Smooth muscle cell (in vitro differentiated cells): ENCODE results near the gene POP5. TPM values are rescaled to one million over a fixed set of nuclear protein-coding genes. Genes with fewer than 3 reads are reported as not detected.
"Not testable (repeated sequence)": the region's sequence is repeated elsewhere in the genome, so short reads cannot be mapped to it uniquely, and the experiment has no call there.

Experiments used
- DNase-seq: peaks from one replicate; lab custom pipeline; 2025; ENCODE audit not compliant: unreplicated experiment; lab: John Stamatoyannopoulos, UW
- H2AFZ ChIP-seq: fragments of 200-600 bp; sonication (generic); 2 replicates; pipeline ENCODE4 v1.6.0; 2016; ENCODE audit warnings: antibody characterized with exemption, low read depth, mild to moderate bottlenecking
- H3F3A ChIP-seq: fragments of 200-600 bp; sonication (generic); 2 replicates; pipeline ENCODE4 v1.6.0; 2017; ENCODE audit warnings: antibody characterized with exemption, low read depth
- H3K27ac ChIP-seq: fragments of 200-600 bp; sonication (generic); 2 replicates; pipeline ENCODE4 v1.5.1; 2016; ENCODE audit warnings: low read depth, mild to moderate bottlenecking
- H3K27me3 ChIP-seq: fragments of 200-600 bp; sonication (generic); 2 replicates; pipeline ENCODE4 v1.6.1; 2016; ENCODE audit warnings: low read depth, mild to moderate bottlenecking
- H3K36me3 ChIP-seq: fragments of 200-600 bp; sonication (generic); 2 replicates; pipeline ENCODE4 v1.5.1; 2016; ENCODE audit warnings: low read depth
- H3K4me1 ChIP-seq: fragments of 200-600 bp; sonication (generic); 2 replicates; pipeline ENCODE4 v1.5.1; 2016; ENCODE audit warnings: low read depth
- H3K4me2 ChIP-seq: fragments of 200-600 bp; sonication (generic); 2 replicates; pipeline ENCODE4 v1.6.0; 2016; ENCODE audit warnings: mild to moderate bottlenecking
- H3K4me3 ChIP-seq: fragments of 200-600 bp; sonication (generic); 2 replicates; pipeline ENCODE4 v1.5.1; 2016; ENCODE audit warnings: mild to moderate bottlenecking
- H3K79me2 ChIP-seq: fragments of 200-600 bp; sonication (generic); 2 replicates; pipeline ENCODE4 v1.6.0; 2016; ENCODE audit warnings: low read depth, mild to moderate bottlenecking
- H3K9ac ChIP-seq: fragments of 200-600 bp; sonication (generic); 2 replicates; pipeline ENCODE4 v1.6.0; 2016; ENCODE audit warnings: low read depth
- H3K9me3 ChIP-seq: fragments of 200-600 bp; sonication (generic); replicated peaks from 2 replicates; pipeline ENCODE4 v1.5.1; 2016; ENCODE audit warnings: low read depth
- H4K20me1 ChIP-seq: fragments of 200-600 bp; sonication (generic); 2 replicates; pipeline ENCODE4 v1.6.0; 2016; ENCODE audit warnings: low read depth
- CTCF ChIP-seq: fragments of 200-600 bp; sonication (generic); IDR thresholded peaks from 2 replicates; pipeline ENCODE4 v1.5.1; 2017; ENCODE audit warnings: borderline replicate concordance, mild to moderate bottlenecking, antibody characterized with exemption; ENCODE audit not compliant: insufficient read depth, poor library complexity, severe bottlenecking
- WGBS: methylation state at CpG from one replicate; pipeline ENCODE4 v1.1.7; 2016; ENCODE audit warnings: low lambda C conversion rate; 5-methylcytosine and 5-hydroxymethylcytosine counted together
- polyA plus RNA-seq: library from polyadenylated mRNA; unstranded; fragments of >200 nt; fragmentation: Nextera tagmentation; extraction: Ambion mirVana; gene quantifications from 2 replicates; pipeline ENCODE4 v1.2.1, GENCODE V29; 2016
- total RNA-seq: library from RNA; depleted of rRNA; stranded (reverse); fragments of >200 nt; gene quantifications from 2 replicates; pipeline ENCODE4 v1.2.3, GENCODE V29; 2014

The POP5 gene
- total and polyA plus RNA-seq, 2 experiments from 2014 or later = 25.8 to 40.4 TPM

GRCh38 chr12:120614848-120615247, 33.6 kb upstream of the POP5 start:
- Histone ChIP-seq H2AFZ (no peak overlapping the region), H3F3A (no peaks in the 10 kb centered on the region), H3K4me1 (no peaks in the 10 kb centered on the region), H4K20me1 (no peaks in the 10 kb centered on the region), H3K9ac (no peak overlapping the region), H3K27ac (no peak overlapping the region), H3K36me3 (no peaks in the 10 kb centered on the region), H3K79me2 (no peaks in the 10 kb centered on the region), H3K27me3 (peaks cover 36% of the 10 kb centered on the region), H3K9me3 (no peaks in the 10 kb centered on the region), H3K4me3 (no peak overlapping the region), H3K4me2 (no peak overlapping the region)
- DNase-seq = no peak
- TF ChIP-seq CTCF = no peak

GRCh38 chr12:120611534-120611933, 30.3 kb upstream of the POP5 start:
- peaks cover 23% of the 10 kb centered on the region for H3K27me3 ChIP-seq
- not testable (repeated sequence) for H3K36me3 ChIP-seq, H3F3A ChIP-seq, H3K27ac ChIP-seq, H3K9me3 ChIP-seq, H3K79me2 ChIP-seq, H3K4me2 ChIP-seq, H2AFZ ChIP-seq, DNase-seq, H3K4me3 ChIP-seq, H3K9ac ChIP-seq, H4K20me1 ChIP-seq, H3K4me1 ChIP-seq
- 68% methylated on average over 1 of the region's 1 CpG for WGBS

- Histone ChIP-seq H3K4me2 (no peak overlapping the region), H3K4me3 (no peak overlapping the region), H3K4me1 (no peaks in the 10 kb centered on the region), H3K9ac (no peak overlapping the region), H3K27ac (no peak overlapping the region), H3F3A (no peaks in the 10 kb centered on the region), H4K20me1 (no peaks in the 10 kb centered on the region), H3K36me3 (no peaks in the 10 kb centered on the region), H3K79me2 (no peaks in the 10 kb centered on the region), H3K9me3 (no peaks in the 10 kb centered on the region), H2AFZ (no peak overlapping the region), H3K27me3 (peaks cover 20% of the 10 kb centered on the region)
- no peak for TF ChIP-seq CTCF
- no peak for DNase-seq
- 74% methylated on average over 4 of the region's 4 CpGs for WGBS
Observed at GRCh38 chr12:120610560-120610959, 29.4 kb upstream of the POP5 start.

- not testable (repeated sequence) for H3K27ac ChIP-seq, H3K4me1 ChIP-seq, H3K27me3 ChIP-seq, H3K9ac ChIP-seq, H3F3A ChIP-seq, DNase-seq, H3K36me3 ChIP-seq, H2AFZ ChIP-seq, H4K20me1 ChIP-seq, H3K4me3 ChIP-seq, H3K9me3 ChIP-seq, H3K79me2 ChIP-seq, H3K4me2 ChIP-seq
- 88% methylated on average over 4 of the region's 5 CpGs for WGBS
Observed at GRCh38 chr12:120602416-120602815, 21.2 kb upstream of the POP5 start.
